HCT116 (cell line): ENCODE measurements around the gene CDK14. TPM values are rescaled to one million over a fixed set of nuclear protein-coding genes. Genes with fewer than 3 reads are reported as not detected.

Experiments used
- ATAC-seq: fragments of 200-7000 bp; cut with Tn5 transposase; 2 replicates; pipeline ENCODE4 v1.9.1; 2020; ENCODE audit warnings: mild to moderate bottlenecking, moderate library complexity
- BruUV-seq: library from RNA; stranded (reverse); fragments of 400-500 nt; replicated peaks from 2 replicates; lab custom pipeline; 2021; lab: Mats Ljungman, UMichigan
- CTCF ChIA-PET: fragments of 300-600 bp; sonication (Branson Sonifier 250); formaldehyde crosslinking; loops from one replicate; lab custom pipeline; 2021; ENCODE audit warnings: antibody characterized with exemption; lab: Charles Lee
- POLR2A ChIA-PET: fragments of 300-600, 350-600 bp; sonication (Branson Sonifier 250); formaldehyde crosslinking; loops from one replicate; lab custom pipeline; 2021; ENCODE audit warnings: antibody characterized with exemption; lab: Charles Lee
- RAD21 ChIA-PET, 2 experiments: fragments of 300-600 bp; sonication (Branson Sonifier 250); formaldehyde crosslinking; loops; one replicate each; lab custom pipeline; 2023; ENCODE audit warnings: low total read pairs in 2 of 2; ENCODE audit not compliant: uncharacterized antibody in 2 of 2, unreplicated experiment in 2 of 2, low non-redundant PET in 1 of 2; lab: Charles Lee
- DNase-seq: peaks from one replicate; pipeline ENCODE4 v3.0.0-alpha.2; 2010; ENCODE audit warnings: low read depth, low spot score
- H2AFZ ChIP-seq: fragments of 200-600 bp; shearing (Covaris generic), sonication (generic); 2 replicates; pipeline ENCODE4 v1.6.1; 2017; ENCODE audit warnings: low read depth, mixed run types, mixed read lengths, antibody characterized with exemption, low read length; ENCODE audit not compliant: poor library complexity, severe bottlenecking
- H3K27ac ChIP-seq: 2 replicates; pipeline ENCODE4 v1.5.1; 2012; ENCODE audit warnings: low read depth, low read length
- H3K27me3 ChIP-seq: fragments of 200-600 bp; sonication (generic); 2 replicates; pipeline ENCODE4 v1.6.1; 2016; ENCODE audit warnings: mixed run types, low read length, mixed read lengths; ENCODE audit not compliant: insufficient read depth
- H3K36me3 ChIP-seq, 2 experiments: fragments of 200-500 bp in 1 of 2; fragments of 200-600 bp in 1 of 2; sonication (Bioruptor generic) in 1 of 2; sonication (generic) in 1 of 2; 2 replicates each; pipeline versions ENCODE4 v1.5.1 to v1.6.1; 2014 to 2016; ENCODE audit warnings: low read length in 2 of 2, inconsistent platforms in 1 of 2, mixed read lengths in 1 of 2, mixed run types in 1 of 2; ENCODE audit not compliant: insufficient read depth in 2 of 2, control insufficient read depth in 1 of 2
- H3K4me1 ChIP-seq, 2 experiments: fragments of 200-600 bp in 1 of 2; sonication (generic) in 1 of 2; 2 replicates each; pipeline versions ENCODE4 v1.5.1 to v1.6.1; 2012 to 2017; ENCODE audit warnings: low read length in 2 of 2, inconsistent platforms in 1 of 2, mild to moderate bottlenecking in 1 of 2, mixed read lengths in 1 of 2, mixed run types in 1 of 2, moderate library complexity in 1 of 2; ENCODE audit not compliant: insufficient read depth in 2 of 2, control insufficient read depth in 1 of 2
- H3K4me2 ChIP-seq: fragments of 200-600 bp; sonication (generic); 2 replicates; pipeline ENCODE4 v1.6.1; 2017; ENCODE audit warnings: mixed run types, low read length, mixed read lengths
- H3K4me3 ChIP-seq, 2 experiments: fragments of 200-600 bp in 1 of 2; sonication (generic) in 1 of 2; replicated peaks in 1 of 2; 2 replicates each; pipeline ENCODE4 v1.5.1; 2011 to 2016; ENCODE audit warnings: low read length in 2 of 2, control low read depth in 1 of 2, low read depth in 1 of 2, mild to moderate bottlenecking in 1 of 2, mixed read lengths in 1 of 2, mixed run types in 1 of 2
- H3K79me2 ChIP-seq: fragments of 200-600 bp; sonication (generic); 2 replicates; pipeline ENCODE4 v1.6.1; 2017; ENCODE audit warnings: mild to moderate bottlenecking, mixed run types, low read length, moderate library complexity, mixed read lengths; ENCODE audit not compliant: insufficient read depth
- H3K9ac ChIP-seq: fragments of 200-600 bp; sonication (generic); 2 replicates; pipeline ENCODE4 v1.6.1; 2016; ENCODE audit warnings: low read length, mixed read lengths
- H3K9me2 ChIP-seq: fragments of 200-600 bp; sonication (generic), shearing (Covaris generic); 2 replicates; pipeline ENCODE4 v1.6.1; 2017; ENCODE audit warnings: mixed run types, mild to moderate bottlenecking, moderate library complexity; ENCODE audit not compliant: insufficient read depth
- H3K9me3 ChIP-seq, 2 experiments: fragments of 200-500 bp in 1 of 2; fragments of 200-600 bp in 1 of 2; sonication (Bioruptor generic) in 1 of 2; sonication (generic) in 1 of 2; 2 replicates each; pipeline ENCODE4 v1.6.1; 2014 to 2017; ENCODE audit warnings: low read length in 2 of 2, mixed read lengths in 2 of 2, inconsistent platforms in 1 of 2, low read depth in 1 of 2, mild to moderate bottlenecking in 1 of 2, mixed run types in 1 of 2, moderate library complexity in 1 of 2; ENCODE audit not compliant: control insufficient read depth in 1 of 2, insufficient read depth in 1 of 2
- H4K20me1 ChIP-seq: fragments of 200-600 bp; sonication (generic), shearing (Covaris generic); 2 replicates; pipeline ENCODE4 v1.6.1; 2017; ENCODE audit warnings: mixed run types, mild to moderate bottlenecking, moderate library complexity; ENCODE audit not compliant: insufficient read depth
- ATF3 ChIP-seq: IDR thresholded peaks from 2 replicates; pipeline ENCODE4 v1.6.1; 2012
- ELF1 ChIP-seq: IDR thresholded peaks from 2 replicates; pipeline ENCODE4 v1.6.1; 2012; ENCODE audit warnings: low read depth, borderline replicate concordance
- EZH2phosphoT487 ChIP-seq: fragments of 200-600 bp; IDR thresholded peaks from 2 replicates; pipeline ENCODE4 v1.6.1; 2018; ENCODE audit warnings: antibody characterized with exemption, borderline replicate concordance
- FOSL1 ChIP-seq: IDR thresholded peaks from 2 replicates; pipeline ENCODE4 v1.6.1; 2012; ENCODE audit warnings: low read depth
- POLR2A ChIP-seq: IDR thresholded peaks from 2 replicates; pipeline ENCODE4 v1.7.0; 2011; ENCODE audit warnings: borderline replicate concordance; ENCODE audit not compliant: insufficient read depth, insufficient read length; ENCODE audit errors: extremely low read depth
- REST ChIP-seq: IDR thresholded peaks from 2 replicates; pipeline ENCODE4 v1.6.1; 2012; ENCODE audit warnings: low read depth
- ZFX ChIP-seq: fragments of 450-650 bp; IDR thresholded peaks from 2 replicates; pipeline ENCODE4 v1.6.1; 2017
- intact Hi-C: fragments of 100-400 bp; cut with micrococcal nuclease; formaldehyde crosslinking; loops from 2 replicates; pipeline ENCODE4 v1.10.0; 2022
- total RNA-seq: library from RNA; stranded (reverse); gene quantifications from one replicate; pipeline ENCODE4 v1.2.1, GENCODE V29; 2021; ENCODE audit not compliant: unreplicated experiment
- TF ChIP-seq, protein P1 (sequence below): IDR thresholded peaks from 2 replicates; pipeline ENCODE4 v1.6.1; 2011; ENCODE audit warnings: mild to moderate bottlenecking, low read length, moderate library complexity; ENCODE audit not compliant: insufficient replicate concordance; ENCODE audit errors: extremely low read depth

Gene CDK14
- total RNA-seq, 1 experiment from 2014 or later, result 10.2 TPM

DNA sequence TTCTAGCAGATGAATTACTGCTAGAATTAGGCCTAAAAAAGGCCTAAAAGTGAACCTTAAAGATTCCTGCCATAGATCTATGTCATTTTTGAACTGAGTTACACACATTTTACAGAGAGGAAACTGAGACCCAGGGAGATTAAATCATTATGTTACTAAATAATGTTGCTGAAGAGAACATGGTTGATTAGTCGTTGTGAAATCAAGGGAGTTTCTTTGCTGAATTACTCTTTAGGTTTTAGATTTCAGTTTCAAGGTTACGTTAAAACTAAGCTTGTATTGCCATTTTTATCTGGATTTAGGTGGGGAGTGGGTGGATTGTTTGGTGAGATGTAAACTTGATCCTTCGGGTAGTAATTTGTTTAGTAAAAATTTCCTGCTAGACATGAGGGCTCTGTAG lies 21.3 kb downstream of the CDK14 start:
- BruUV-seq, result no TSS peak
- H3K4me3 ChIP-seq, result no peak overlapping the region
- intact Hi-C loops, result no loop called here
- H3K9me2 ChIP-seq, result no peaks in the 10 kb centered on the region
- no peaks in the 10 kb centered on the region for H3K9me3 ChIP-seq
- no peak for TF ChIP-seq ZFX
- TF ChIP-seq ELF1, result no peak
- TF ChIP-seq FOSL1, result no peak
- no peak for TF ChIP-seq REST
- TF ChIP-seq EZH2phosphoT487, result no peak
- no peak for TF ChIP-seq POLR2A
- TF ChIP-seq ATF3, result no peak
- TF ChIP-seq, protein P1, sequence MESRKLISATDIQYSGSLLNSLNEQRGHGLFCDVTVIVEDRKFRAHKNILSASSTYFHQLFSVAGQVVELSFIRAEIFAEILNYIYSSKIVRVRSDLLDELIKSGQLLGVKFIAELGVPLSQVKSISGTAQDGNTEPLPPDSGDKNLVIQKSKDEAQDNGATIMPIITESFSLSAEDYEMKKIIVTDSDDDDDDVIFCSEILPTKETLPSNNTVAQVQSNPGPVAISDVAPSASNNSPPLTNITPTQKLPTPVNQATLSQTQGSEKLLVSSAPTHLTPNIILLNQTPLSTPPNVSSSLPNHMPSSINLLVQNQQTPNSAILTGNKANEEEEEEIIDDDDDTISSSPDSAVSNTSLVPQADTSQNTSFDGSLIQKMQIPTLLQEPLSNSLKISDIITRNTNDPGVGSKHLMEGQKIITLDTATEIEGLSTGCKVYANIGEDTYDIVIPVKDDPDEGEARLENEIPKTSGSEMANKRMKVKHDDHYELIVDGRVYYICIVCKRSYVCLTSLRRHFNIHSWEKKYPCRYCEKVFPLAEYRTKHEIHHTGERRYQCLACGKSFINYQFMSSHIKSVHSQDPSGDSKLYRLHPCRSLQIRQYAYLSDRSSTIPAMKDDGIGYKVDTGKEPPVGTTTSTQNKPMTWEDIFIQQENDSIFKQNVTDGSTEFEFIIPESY, result no peak
- no peaks in the 10 kb centered on the region for H3K4me1 ChIP-seq
- no peak overlapping the region for H3K27ac ChIP-seq
- H2AFZ ChIP-seq, result no peak overlapping the region
- CTCF ChIA-PET, result no interaction called here
- DNase-seq (no peak), ATAC-seq (no peak)
- RAD21 ChIA-PET, result no interaction called here
- no peak overlapping the region for H3K9ac ChIP-seq
- H3K27me3 ChIP-seq, result no peaks in the 10 kb centered on the region
- H3K36me3 ChIP-seq, result no peaks in the 10 kb centered on the region
- H4K20me1 ChIP-seq, result no peaks in the 10 kb centered on the region
- no peak overlapping the region for H3K4me2 ChIP-seq
- no peaks in the 10 kb centered on the region for H3K79me2 ChIP-seq
- POLR2A ChIA-PET, result no interaction called here
